ENCODE results near the gene TRIM49C.
"Not testable (repeated sequence)": the region's sequence is repeated elsewhere in the genome, so short reads cannot be mapped to it uniquely, and the experiment has no call there.

TRIM49C gene

GRCh38 chr11:90030806-90031205, at the start of gene TRIM49C:
TRIM49C (plus strand) TSS chr11:90031106; CDS start chr11:90035212, 4,106 bp downstream.
- DNase-seq (ENCODE audit: low spot score); in situ Hi-C loops (cut with MboI; ENCODE audit: low pct_unique_long_range_greater_than_20kb, low sequenced_read_pairs, unreplicated experiment): not testable (repeated sequence)

- in situ Hi-C loops (cut with MboI; ENCODE audit: low pct_unique_long_range_greater_than_20kb, low sequenced_read_pairs, unreplicated experiment); DNase-seq (ENCODE audit: low spot score): not testable (repeated sequence)
These were observed 6.7 kb upstream of the TRIM49C start for GRCh38 chr11:90024184-90024583.

DNA sequence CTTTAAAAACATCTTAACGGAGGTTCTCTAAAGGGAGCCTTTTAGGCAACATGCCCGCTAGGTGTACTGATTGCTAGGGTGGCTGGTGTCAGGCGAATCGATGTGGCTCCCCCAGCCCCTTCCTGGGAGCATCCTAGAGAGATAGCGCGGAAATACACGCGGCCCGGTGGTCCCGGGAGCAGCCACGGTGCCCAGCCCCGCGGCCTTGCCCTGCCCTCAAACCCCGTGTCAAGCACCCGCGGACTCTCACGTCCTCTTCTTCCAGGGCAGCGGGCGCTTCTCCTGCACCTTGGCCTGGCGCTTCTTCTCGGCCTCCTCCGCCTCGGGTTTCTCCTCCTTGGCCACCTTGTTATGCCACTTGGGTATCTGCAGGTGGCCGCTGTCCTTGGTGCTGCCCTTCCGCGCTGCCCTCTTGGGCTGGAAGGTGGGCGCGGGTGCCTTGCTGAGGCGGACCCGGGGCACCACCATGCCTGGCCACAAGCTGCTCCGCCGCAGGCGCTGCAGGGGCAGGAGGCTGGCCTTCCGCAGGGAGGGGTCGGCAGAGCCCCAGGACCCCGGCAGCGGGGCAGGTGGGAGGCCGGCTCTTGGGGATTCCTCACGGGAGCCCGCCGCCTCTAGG, 20.8 kb downstream of the TRIM49C start:
- DNase-seq (ENCODE audit: low spot score); in situ Hi-C loops (cut with MboI; ENCODE audit: low pct_unique_long_range_greater_than_20kb, low sequenced_read_pairs, unreplicated experiment): not testable (repeated sequence)

GRCh38 chr11:90052311-90052710, 21.4 kb downstream of the TRIM49C start:
- in situ Hi-C loops (cut with MboI; ENCODE audit: low pct_unique_long_range_greater_than_20kb, low sequenced_read_pairs, unreplicated experiment); DNase-seq (ENCODE audit: low spot score): not testable (repeated sequence)

GRCh38 chr11:90053545-90053944, 22.6 kb downstream of the TRIM49C start:
- DNase-seq (ENCODE audit: low spot score); in situ Hi-C loops (cut with MboI; ENCODE audit: low pct_unique_long_range_greater_than_20kb, low sequenced_read_pairs, unreplicated experiment): not testable (repeated sequence)

DNA sequence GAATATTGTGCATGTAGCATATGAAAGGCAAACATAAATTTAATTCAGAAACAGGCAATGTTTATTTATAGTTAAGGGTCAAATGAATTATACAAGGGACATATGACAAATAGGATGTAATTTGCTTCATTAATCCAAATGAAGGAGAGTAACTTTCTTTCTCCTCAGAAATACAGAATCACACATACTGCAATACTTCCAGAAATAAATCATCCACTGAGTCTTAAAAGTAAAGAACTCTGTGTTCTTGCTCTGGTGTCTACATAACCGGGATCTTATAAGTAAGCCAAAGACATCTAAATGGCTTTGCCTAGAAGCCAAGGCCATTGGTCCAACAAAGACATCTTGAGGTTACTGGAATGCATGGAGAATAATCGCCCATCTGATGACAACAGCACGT, 54.7 kb downstream of the TRIM49C start, which contains the start of gene UBTFL1:
UBTFL1 (plus strand) TSS at position 301 of the 400 bp plus-strand sequence; CDS start at position 301, 0 bp downstream.
- in situ Hi-C loops (cut with MboI; ENCODE audit: low pct_unique_long_range_greater_than_20kb, low sequenced_read_pairs, unreplicated experiment); DNase-seq (ENCODE audit: low spot score): not testable (repeated sequence)

GRCh38 chr11:90088731-90089130, 57.8 kb downstream of the TRIM49C start:
- DNase-seq (ENCODE audit: low spot score); in situ Hi-C loops (cut with MboI; ENCODE audit: low pct_unique_long_range_greater_than_20kb, low sequenced_read_pairs, unreplicated experiment): not testable (repeated sequence)
